Testis (tissue), 3 donors: ENCODE results near the gene CEP63. TPM values are rescaled to one million over a fixed set of nuclear protein-coding genes. Genes with fewer than 3 reads are reported as not detected.

Experiments
- DNase-seq: peaks from one replicate; pipeline ENCODE4 v3.0.0-alpha.2; 2019
- H3K27ac ChIP-seq, 2 donors: fragments of 200-600 bp; sonication (generic); one replicate each; pipeline ENCODE4 v1.5.1; 2019
- H3K27me3 ChIP-seq: fragments of 200-600 bp; sonication (generic); one replicate; pipeline ENCODE4 v1.5.1; 2019
- H3K36me3 ChIP-seq: fragments of 200-600 bp; sonication (generic); one replicate; pipeline ENCODE4 v1.5.1; 2017; ENCODE audit warnings: low read depth; ENCODE audit errors: missing control alignments
- H3K4me1 ChIP-seq: fragments of 200-600 bp; sonication (generic); one replicate; pipeline ENCODE4 v1.5.1; 2019
- H3K4me3 ChIP-seq, 2 donors: fragments of 200-600 bp; sonication (generic); one replicate each; pipeline ENCODE4 v1.5.1; 2017 to 2019
- H3K9me3 ChIP-seq: fragments of 200-600 bp; sonication (generic); one replicate; pipeline ENCODE4 v1.5.1; 2017
- CTCF ChIP-seq, 3 experiments: fragments of 450-650 bp in 2 of 3; fragments of 200-600 bp in 1 of 3; sonication (generic) in 1 of 3; IDR thresholded peaks; one replicate each; pipeline ENCODE4 v1.5.1; 2016 to 2019; ENCODE audit warnings: antibody characterized with exemption in 3 of 3, mild to moderate bottlenecking in 2 of 3, moderate library complexity in 1 of 3
- POLR2A ChIP-seq: fragments of 450-650 bp; IDR thresholded peaks from one replicate; pipeline ENCODE4 v1.6.1; 2017; ENCODE audit warnings: antibody characterized with exemption, mild to moderate bottlenecking, moderate library complexity
- WGBS, 2 donors: methylation state at CpG; one replicate each; pipeline ENCODE4 v1.1.5; 2018; 5-methylcytosine and 5-hydroxymethylcytosine counted together
- intact Hi-C: fragments of 100-400 bp; cut with DNase I; formaldehyde crosslinking; loops from one replicate; pipeline ENCODE4 v1.15.1; 2023; ENCODE audit warnings: low total_unique reads
- polyA plus RNA-seq: library from polyadenylated mRNA; stranded (reverse); fragments of 350-450 nt; fragmentation: Illumina TruSeq; extraction: RNeasy Lipid Tissue Mini Kit (QIAGEN cat#74804); gene quantifications from one replicate; pipeline ENCODE4 v1.2.3, GENCODE V29; 2014; ENCODE audit warnings: low read depth, low replicate concordance; ENCODE audit not compliant: insufficient read depth
- total RNA-seq, 2 donors: library from RNA; depleted of rRNA; stranded (reverse); fragments of >200 nt; gene quantifications; one replicate each; pipeline ENCODE4 v1.2.3, GENCODE V29; 2016

Gene CEP63
- total and polyA plus RNA-seq, 3 donors from 2014 or later = 42.3 to 74.5 (median 45.5) TPM

- no peaks in the 10 kb centered on the region for H3K27me3 ChIP-seq
- no peak overlapping the region for H3K4me3 ChIP-seq
- H3K4me1 ChIP-seq = peaks cover 6% of the 10 kb centered on the region
- no peaks in the 10 kb centered on the region for H3K9me3 ChIP-seq
- DNase-seq = no peak
- no peak overlapping the region for H3K27ac ChIP-seq
- no peak for TF ChIP-seq CTCF (IDR thresholded peaks at IDR 0.05)
- no peak for TF ChIP-seq POLR2A
- no peaks in the 10 kb centered on the region for H3K36me3 ChIP-seq
- intact Hi-C loops = no loop called here
- WGBS, 2 donors = 81 to 91% methylated on average over 6 of the region's 6 CpGs
Measured at GRCh38 chr3:134605556-134605955, 119.7 kb downstream of the CEP63 start.

- Histone ChIP-seq H3K4me1 (peaks cover 6% of the 10 kb centered on the region), H3K9me3 (no peaks in the 10 kb centered on the region), H3K27ac (no peak overlapping the region), H3K4me3 (no peak overlapping the region), H3K27me3 (no peaks in the 10 kb centered on the region), H3K36me3 (no peaks in the 10 kb centered on the region)
- no peak for TF ChIP-seq CTCF (IDR thresholded peaks at IDR 0.05)
- no peak for TF ChIP-seq POLR2A
- no peak for DNase-seq
- intact Hi-C loops = no loop called here
- 48 to 64% methylated on average over 11 of the region's 12 CpGs for WGBS, 2 donors
Measured at GRCh38 chr3:134606033-134607025, 120.5 kb downstream of the CEP63 start.

GRCh38 chr3:134607054-134608022 lies 121.5 kb downstream of the CEP63 start:
- H3K27me3 ChIP-seq = no peaks in the 10 kb centered on the region
- TF ChIP-seq CTCF (IDR thresholded peaks at IDR 0.05) (no peak), POLR2A (no peak)

GRCh38 chr3:134608023-134608770 lies 122.3 kb downstream of the CEP63 start:
- DNase-seq = no peak
- intact Hi-C loops = no loop called here
- Histone ChIP-seq H3K4me3 (no peak overlapping the region), H3K9me3 (no peaks in the 10 kb centered on the region), H3K36me3 (no peaks in the 10 kb centered on the region), H3K4me1 (no peaks in the 10 kb centered on the region), H3K27ac (no peak overlapping the region), H3K27me3 (no peaks in the 10 kb centered on the region)
- WGBS, 2 donors = 63 to 97% methylated on average over 4 to 6 of the region's 6 CpGs
- TF ChIP-seq CTCF (IDR thresholded peaks at IDR 0.05) (no peak), POLR2A (no peak)

More at GRCh38 chr3:134607054-134608022, 121.5 kb downstream of the CEP63 start:
- DNase-seq = no peak
- 72 to 87% methylated on average over 7 to 12 of the region's 13 CpGs for WGBS, 2 donors
- Histone ChIP-seq H3K4me3 (no peak overlapping the region), H3K4me1 (no peaks in the 10 kb centered on the region), H3K27ac (no peak overlapping the region), H3K36me3 (no peaks in the 10 kb centered on the region), H3K9me3 (no peaks in the 10 kb centered on the region)
- intact Hi-C loops = no loop called here
